Dermis blood vessel endothelial cell (primary cell): Measurements from ENCODE around the gene AGO4. TPM values are rescaled to one million over a fixed set of nuclear protein-coding genes. Genes with fewer than 3 reads are reported as not detected.

ENCODE experiments used
- DNase-seq: peaks from one replicate; pipeline ENCODE4 v3.0.0; 2010
- total RNA-seq: library from RNA; depleted of rRNA; stranded (reverse); fragments of >200 nt; gene quantifications from 2 replicates; pipeline ENCODE4 v1.2.3, GENCODE V29; 2014

Gene AGO4
- total RNA-seq, 1 donor from 2014 or later: 29.3 TPM

- no peak for DNase-seq
Observed at GRCh38 chr1:35902671-35903070, 94.9 kb downstream of the AGO4 start.

Other genes starting within 250 kb of the AGO4 start
- gene TFAP2E, start 234.7 kb upstream of the AGO4 start, total RNA-seq: 0.14 and 0.17 TPM in 2 replicates
- gene PSMB2, start 166.5 kb upstream of the AGO4 start, total RNA-seq: 16.0 and 41.0 TPM in 2 replicates
- 18.2 and 25.2 TPM in 2 replicates for gene C1orf216, start 89.1 kb upstream of the AGO4 start, total RNA-seq
- 8.7 and 32.5 TPM in 2 replicates for gene CLSPN, start 38.0 kb upstream of the AGO4 start, total RNA-seq
- gene AGO1, start 75.2 kb downstream of the AGO4 start, total RNA-seq: 9.7 and 29.3 TPM in 2 replicates
- 20.8 and 21.8 TPM in 2 replicates for gene AGO3, start 123.1 kb downstream of the AGO4 start, total RNA-seq